ENCODE results near the gene CCT7.
"Not testable (repeated sequence)": the region's sequence is repeated elsewhere in the genome, so short reads cannot be mapped to it uniquely, and the experiment has no call there.

Gene CCT7

DNA sequence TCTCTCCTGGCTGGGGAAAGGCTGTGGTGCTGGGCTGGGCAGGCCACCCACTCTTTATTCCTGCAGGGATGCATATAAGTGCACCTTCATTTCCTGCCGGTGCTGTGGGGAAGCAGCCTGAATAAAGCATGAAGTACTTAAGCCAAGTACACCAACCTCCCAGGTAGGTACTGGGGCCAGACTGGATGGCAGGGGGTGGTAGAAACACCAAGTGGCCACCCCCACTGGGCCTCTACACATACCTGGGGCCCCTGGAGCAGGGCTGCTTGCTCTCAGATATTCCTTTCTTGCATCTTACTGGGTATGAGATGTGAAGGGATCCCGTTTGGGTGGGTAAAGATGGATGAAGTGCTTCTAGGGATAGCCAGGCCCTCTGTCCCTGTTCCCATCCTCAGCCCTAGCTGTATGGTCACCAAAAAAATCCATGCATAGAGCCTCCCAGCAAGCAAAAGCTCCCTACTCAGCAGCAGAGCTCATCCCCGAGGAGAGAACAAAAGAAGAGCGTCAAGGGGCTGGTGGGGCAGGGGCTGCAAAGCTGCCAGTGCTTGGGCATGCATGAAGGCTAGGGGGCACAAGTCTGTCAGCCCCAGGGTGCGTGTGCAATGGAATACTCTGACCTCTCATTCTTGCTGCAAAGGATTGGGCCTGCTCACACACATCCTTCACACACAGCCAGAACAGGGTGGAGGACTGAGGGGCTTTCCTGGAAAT, 22.0 kb downstream of the CCT7 start:
- DNase-seq = no peak

- DNase-seq = no peak
These were observed 22.5 kb downstream of the CCT7 start for GRCh38 chr2:73256618-73256922.

GRCh38 chr2:73257021-73257420, 22.9 kb downstream of the CCT7 start:
- no peak for DNase-seq

DNA sequence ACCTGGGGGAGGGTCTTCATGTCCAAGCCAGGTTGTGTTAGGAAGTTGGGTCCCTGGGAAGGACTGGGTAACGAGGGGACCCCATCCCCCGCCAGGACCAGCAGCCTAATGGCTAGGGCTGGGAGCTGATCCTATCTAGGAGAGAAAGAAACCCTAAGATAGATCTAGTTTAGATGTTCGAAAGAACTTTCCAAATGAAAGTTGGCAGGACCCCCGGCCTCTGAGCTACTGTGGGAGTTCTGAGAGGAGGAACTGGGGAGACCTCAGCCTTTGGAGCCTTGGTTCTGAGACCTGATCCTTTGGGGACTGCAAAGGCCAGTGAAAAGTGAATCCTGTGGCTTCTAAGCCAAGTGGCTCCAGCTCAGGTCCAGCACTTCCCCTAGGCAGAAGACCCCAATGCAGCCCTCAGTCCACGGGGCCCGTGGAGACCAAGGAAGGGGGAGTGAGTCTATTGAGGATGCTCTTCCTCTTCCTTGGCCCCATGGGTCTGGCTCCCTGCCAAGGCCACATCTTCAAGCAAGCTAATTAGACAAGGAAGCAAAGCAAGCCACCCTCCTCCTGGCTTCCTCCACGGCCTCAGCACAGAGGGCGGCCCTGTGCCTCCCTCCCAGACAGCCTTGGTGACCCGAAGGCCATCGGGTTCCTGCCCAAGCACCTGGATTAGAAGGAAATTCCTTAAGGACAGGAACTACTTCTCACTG, 23.5 kb downstream of the CCT7 start:
- no peak for DNase-seq

GRCh38 chr2:73258186-73258912, 24.2 kb downstream of the CCT7 start:
- no peak for DNase-seq

GRCh38 chr2:73258913-73259215, 24.8 kb downstream of the CCT7 start:
- DNase-seq = no peak

GRCh38 chr2:73259276-73259675, 25.2 kb downstream of the CCT7 start:
- DNase-seq = no peak

- no peak for DNase-seq
These were observed 25.7 kb downstream of the CCT7 start for GRCh38 chr2:73259704-73260337.

- DNase-seq = no peak
These were observed 26.4 kb downstream of the CCT7 start for GRCh38 chr2:73260338-73260984.

GRCh38 chr2:73262108-73262651, 28.1 kb downstream of the CCT7 start:
- no peak for DNase-seq

GRCh38 chr2:73262691-73263429, 28.8 kb downstream of the CCT7 start:
- not testable (repeated sequence) for DNase-seq

DNA sequence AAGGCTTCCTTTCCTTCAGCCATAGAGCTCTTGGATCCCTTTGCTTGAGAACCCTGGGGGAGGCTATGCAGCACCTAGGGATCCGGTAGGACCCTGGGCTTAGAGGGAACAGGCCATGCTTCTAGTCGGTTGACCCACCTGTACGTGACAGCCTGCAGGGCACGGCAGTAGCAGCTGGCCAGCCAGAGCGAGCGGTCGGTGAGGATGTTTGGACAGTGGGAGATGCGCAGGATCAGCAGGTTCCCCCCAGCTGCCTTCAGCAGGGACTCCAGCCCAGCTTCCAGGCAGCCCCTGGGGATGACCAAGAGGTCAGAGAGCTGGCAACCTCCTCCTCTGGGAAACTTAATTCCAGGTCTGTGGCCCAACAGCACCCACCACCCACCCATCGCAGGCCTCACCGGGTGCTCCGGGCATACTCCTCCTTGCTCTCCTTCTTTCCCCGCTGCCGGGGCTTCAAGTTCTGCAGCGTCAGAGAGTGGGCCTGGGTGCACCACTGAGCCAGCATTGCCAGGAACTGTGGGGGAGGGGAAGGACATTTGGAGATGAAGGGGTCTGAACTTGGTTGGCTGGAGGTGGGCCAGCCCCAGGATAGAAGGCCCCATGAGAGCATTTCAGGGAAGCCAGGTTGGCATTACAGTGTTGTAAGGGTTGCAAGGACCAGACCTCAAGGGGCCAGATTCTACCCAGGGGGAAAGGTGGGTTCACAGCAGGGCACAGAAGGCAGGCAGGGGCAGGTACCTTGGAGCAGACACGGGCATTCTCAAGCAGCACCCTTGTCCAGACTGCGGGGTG, 29.6 kb downstream of the CCT7 start:
- no peak for DNase-seq

DNA sequence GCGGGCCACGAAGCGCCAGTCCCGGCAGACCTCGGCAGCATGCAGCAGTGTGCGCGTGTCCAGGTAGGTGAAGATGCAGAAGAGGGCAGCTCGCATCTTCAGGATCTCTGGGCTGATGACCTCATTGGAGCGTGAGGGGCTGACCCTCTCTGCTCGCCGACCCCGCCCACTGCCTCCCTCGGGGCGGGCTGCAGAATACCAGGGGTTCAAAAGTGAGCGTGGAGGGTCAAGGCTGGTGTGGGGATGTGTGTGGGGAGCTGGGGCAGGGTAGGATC, 30.2 kb downstream of the CCT7 start:
- no peak for DNase-seq

DNA sequence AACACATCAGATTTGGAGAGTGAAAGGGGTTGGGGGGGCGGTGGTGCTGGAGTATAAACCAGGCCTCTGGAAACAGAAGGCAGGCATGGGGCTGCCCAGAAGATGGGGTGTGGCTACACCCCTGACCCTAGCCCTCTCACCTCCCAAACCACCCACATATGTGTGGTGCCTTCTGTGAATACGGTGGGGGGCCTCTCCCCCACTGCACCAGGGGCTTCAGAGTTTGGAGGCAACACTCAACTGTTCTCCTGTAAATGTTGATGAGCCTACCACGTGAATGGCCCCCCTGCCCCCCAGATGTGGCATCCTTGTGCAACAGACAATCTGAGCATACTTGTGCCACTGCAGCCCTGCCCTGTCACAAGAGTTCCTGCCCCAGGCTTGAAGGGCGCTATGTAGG, 30.7 kb downstream of the CCT7 start:
- DNase-seq = no peak

DNA sequence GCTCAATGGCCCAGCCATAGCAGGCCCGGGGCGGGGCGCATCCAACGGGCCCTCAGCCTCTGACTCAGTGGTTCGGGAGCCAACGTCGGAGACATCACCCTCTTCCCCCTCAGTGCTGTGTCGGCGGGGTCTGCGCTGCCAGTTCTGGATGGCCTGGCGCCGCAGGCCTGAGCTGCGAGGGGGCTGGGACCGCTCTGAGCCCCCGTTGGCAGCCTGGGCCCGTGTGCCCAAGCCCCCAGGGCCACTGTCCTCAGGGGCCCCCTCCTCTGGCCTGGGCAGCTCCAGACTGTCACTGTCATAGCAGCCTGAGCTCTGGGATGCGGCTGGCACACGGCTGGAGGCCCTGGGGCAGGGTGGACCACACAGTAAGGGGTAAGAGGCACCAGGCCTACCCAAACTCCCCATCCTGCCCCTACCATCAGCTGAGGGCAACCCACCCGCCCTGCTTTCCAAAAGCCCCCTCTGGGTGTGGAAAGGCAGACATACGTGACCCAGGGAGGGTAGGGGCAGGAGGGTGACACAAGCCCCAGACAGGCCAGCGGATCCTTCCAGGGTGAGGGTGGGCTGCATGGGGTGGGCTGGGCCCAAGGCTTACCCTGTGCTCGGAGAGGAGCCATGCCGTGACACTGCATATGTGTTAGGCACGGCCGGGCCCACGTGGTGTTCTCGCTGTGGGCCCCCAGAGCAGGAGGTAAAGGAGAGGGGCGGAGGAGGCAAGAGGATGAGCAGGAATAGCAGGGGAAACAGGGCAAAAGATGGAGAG, 31.4 kb downstream of the CCT7 start:
- DNase-seq = no peak

- no peak for DNase-seq
These were observed 32.2 kb downstream of the CCT7 start for GRCh38 chr2:73266061-73266901.

- no peak for DNase-seq
These were observed 32.9 kb downstream of the CCT7 start for GRCh38 chr2:73267008-73267407.

GRCh38 chr2:73268366-73268829, 34.3 kb downstream of the CCT7 start:
- no peak for DNase-seq

GRCh38 chr2:73268830-73269685, 35.0 kb downstream of the CCT7 start:
- DNase-seq = peak in 1 of 2 experiments; percentile 61
